ENCODE measurements around the gene UBXN6. TPM values are rescaled to one million over a fixed set of nuclear protein-coding genes. Genes with fewer than 3 reads are reported as not detected.

The UBXN6 gene
- total RNA-seq, 1 donor from 2014 or later, result 54.3 TPM

DNA sequence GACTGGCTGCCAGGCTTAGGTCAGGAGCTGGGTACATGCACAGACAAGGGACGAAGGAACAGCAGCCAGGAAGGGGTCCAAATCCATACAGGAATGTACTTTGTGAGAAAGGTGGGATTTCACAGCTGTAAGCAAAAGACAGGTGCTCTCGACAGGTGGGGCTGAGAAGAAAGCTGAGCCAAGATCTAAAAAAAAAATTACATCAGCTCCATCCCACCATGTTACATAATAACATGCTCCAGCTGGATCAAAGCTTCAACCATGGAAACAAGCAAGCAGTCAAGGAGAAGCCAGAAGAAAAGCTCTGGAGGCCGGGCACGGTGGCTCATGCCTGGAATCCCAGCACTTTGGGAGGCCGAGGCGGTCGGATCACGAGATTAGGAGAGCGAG is 8.0 kb downstream of the UBXN6 start:
- no peak for DNase-seq
- Mint-ChIP-seq H3K9me3 (no peaks in the 10 kb centered on the region), H3K27me3 (no peaks in the 10 kb centered on the region), H3K4me1 (no peaks in the 10 kb centered on the region), H3K27ac (no peak overlapping the region), H3K36me3 (ENCODE audit: low read depth) (peaks cover 75% of the 10 kb centered on the region), H3K4me3 (no peak overlapping the region)
- ATAC-seq (ENCODE audit: low read depth), result no peak
- ChIA-PET POLR2A (no interaction called here), CTCF (no interaction called here)
- no peak for TF ChIP-seq CTCF (IDR thresholded peaks at IDR 0.05)
- intact Hi-C loops (cut with micrococcal nuclease), result loop anchor here (10.0 kb wide), 1 partner anchor 945 kb away; the partner anchor contains the start of genes DOHH and FZR1

DNA sequence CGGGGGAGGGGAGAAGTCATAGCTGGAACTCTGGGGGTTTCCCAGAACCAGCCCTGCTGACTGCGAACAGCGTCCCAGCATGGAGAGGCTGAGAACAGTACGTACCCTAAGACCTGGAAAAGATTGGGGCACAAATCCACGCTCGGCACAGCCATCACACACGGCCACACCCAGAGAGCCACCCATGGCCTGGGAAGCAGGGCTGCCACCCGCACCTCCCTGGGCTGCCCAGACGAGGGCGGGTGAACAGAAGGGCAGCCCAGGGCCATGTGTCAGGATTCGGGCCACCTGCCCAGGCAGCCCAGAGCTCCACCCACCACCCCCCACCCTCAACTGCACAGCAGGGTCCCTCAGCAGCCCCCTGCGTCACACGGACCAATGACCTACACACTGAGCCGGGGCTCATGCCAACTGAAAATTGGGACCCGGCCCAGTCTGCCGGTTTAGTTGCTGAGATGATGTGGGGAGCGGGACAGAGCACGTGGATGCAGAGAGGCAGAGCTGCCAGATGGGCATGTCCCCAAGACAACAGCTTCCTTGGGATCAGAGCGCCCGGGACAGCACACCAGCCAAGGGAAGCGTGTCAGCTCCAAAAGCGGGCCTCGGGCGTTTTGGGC is 8.5 kb downstream of the UBXN6 start:
- Mint-ChIP-seq H3K4me1 (no peaks in the 10 kb centered on the region), H3K36me3 (ENCODE audit: low read depth) (peaks cover 74% of the 10 kb centered on the region), H3K4me3 (no peak overlapping the region), H3K27me3 (no peaks in the 10 kb centered on the region), H3K27ac (no peak overlapping the region), H3K9me3 (no peaks in the 10 kb centered on the region)
- no peak for ATAC-seq (ENCODE audit: low read depth)
- DNase-seq, result no peak
- intact Hi-C loops (cut with micrococcal nuclease), result no loop called here
- no peak for TF ChIP-seq CTCF (IDR thresholded peaks at IDR 0.05)
- ChIA-PET CTCF (no interaction called here), POLR2A (no interaction called here)

DNA sequence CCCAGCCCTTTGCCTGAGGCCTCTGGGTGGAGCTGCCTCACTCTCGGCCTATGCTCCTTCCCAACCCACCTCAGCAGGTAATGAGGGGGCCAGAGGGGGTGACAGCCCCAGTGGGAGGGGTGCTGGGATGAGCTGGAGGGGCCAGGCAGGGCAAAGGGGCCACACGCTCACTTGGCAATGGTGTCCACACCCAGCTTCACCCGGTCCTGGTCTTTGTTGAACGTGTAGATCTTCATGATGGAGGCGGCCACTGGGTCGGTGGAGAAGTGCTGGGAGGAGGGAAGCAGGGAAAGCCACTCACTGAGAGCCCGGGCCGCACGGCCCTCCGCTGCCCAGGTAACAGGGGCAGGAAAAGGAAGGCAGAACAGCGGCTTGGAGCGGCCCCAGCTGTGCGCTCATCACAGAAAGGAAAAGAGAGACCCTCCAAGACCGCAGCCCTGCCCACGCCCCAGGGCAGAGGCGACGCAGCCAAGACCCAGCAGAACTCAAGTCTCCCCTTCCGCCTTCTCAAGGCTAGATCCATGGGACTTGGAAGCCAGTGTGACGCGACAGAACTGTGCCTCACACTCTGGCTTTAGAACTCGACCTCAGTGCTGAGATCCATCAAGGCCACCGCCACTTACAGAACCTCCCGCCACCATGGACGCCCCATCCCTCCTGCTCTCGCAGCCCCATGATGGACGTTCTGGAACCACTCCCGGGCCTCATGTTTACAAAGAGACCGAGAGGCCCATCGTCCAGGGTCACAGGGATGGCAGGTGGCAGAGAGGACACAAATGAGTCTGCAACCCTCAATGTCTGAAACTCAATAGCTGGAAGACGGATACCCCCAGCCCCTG is 9.2 kb downstream of the UBXN6 start:
- Mint-ChIP-seq H3K27ac (no peak overlapping the region), H3K4me1 (peaks cover under 1% of the 10 kb centered on the region), H3K4me3 (no peak overlapping the region), H3K9me3 (no peaks in the 10 kb centered on the region), H3K36me3 (ENCODE audit: low read depth) (peaks cover 72% of the 10 kb centered on the region), H3K27me3 (no peaks in the 10 kb centered on the region)
- ChIA-PET CTCF (no interaction called here), POLR2A (no interaction called here)
- intact Hi-C loops (cut with micrococcal nuclease), result no loop called here
- TF ChIP-seq CTCF (IDR thresholded peaks at IDR 0.05), result no peak
- no peak for DNase-seq
- ATAC-seq (ENCODE audit: low read depth), result no peak

DNA sequence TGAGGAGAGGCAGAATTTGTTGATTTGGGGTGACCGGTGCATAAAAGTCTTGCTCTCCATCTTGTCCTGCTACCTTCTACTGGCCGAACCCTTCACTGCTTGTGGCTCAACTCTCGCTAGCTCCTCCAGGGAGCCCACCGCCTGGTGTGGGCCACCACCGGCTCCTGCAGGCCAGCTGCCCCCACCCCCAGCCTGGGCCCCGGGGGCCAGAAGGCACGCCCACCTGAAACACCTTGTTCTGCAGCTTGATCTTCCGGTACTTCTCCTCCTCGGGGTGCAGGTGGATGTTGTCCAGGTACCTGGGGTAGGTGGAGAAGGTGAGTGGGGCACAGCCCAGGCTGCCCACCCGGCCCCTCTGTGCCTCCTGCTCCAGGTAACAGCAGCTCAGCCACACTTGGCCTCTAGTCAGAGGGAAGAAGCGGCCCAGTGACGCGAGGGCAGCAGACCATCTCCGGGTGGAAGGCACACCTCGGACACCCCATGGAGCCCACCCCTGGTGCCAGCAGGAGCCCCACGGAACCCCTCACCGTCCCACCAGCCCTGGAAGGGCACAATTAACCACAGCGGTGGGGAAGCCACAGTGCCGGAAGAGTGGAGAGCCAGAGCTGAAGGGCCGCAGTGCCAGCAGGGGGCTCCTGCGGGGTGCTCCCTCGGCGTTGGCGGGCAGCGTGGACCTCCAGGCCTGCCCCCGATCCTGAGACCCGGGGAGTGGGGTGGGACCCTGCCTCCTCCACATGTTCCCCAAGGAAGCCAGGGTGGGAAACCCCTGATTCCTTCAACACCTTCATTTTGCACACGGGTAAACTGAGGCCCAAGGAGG is 10.1 kb downstream of the UBXN6 start:
- H3K27ac Mint-ChIP-seq, result no peak overlapping the region
- no peak for ATAC-seq (ENCODE audit: low read depth)
- DNase-seq, result no peak
- ChIA-PET CTCF (no interaction called here), POLR2A (no interaction called here)
- no peaks in the 10 kb centered on the region for H3K9me3 Mint-ChIP-seq
- H3K4me3 Mint-ChIP-seq, result no peak overlapping the region
- intact Hi-C loops (cut with micrococcal nuclease), result no loop called here
- peaks cover 8% of the 10 kb centered on the region for H3K4me1 Mint-ChIP-seq
- no peak for TF ChIP-seq CTCF (IDR thresholded peaks at IDR 0.05)
- H3K36me3 Mint-ChIP-seq (ENCODE audit: low read depth), result peaks cover 65% of the 10 kb centered on the region
- H3K27me3 Mint-ChIP-seq, result no peaks in the 10 kb centered on the region

GRCh38 chr19:4446704-4447200 is 10.8 kb downstream of the UBXN6 start:
- intact Hi-C loops (cut with micrococcal nuclease), result no loop called here
- POLR2A ChIA-PET, result no interaction called here
- Mint-ChIP-seq H3K36me3 (ENCODE audit: low read depth) (peaks cover 58% of the 10 kb centered on the region), H3K27ac (no peak overlapping the region), H3K9me3 (no peaks in the 10 kb centered on the region), H3K4me1 (peaks cover 16% of the 10 kb centered on the region), H3K27me3 (no peaks in the 10 kb centered on the region), H3K4me3 (no peak overlapping the region)
- DNase-seq (no peak), ATAC-seq (ENCODE audit: low read depth) (no peak)
- CTCF ChIA-PET, result no interaction called here
- no peak for TF ChIP-seq CTCF (IDR thresholded peaks at IDR 0.05)

Data from activated B cell treated with CpG ODN at 0.5 μM for 24 hours (primary cell).